Measurements from ENCODE around the gene TPT1. TPM values are rescaled to one million over a fixed set of nuclear protein-coding genes. Genes with fewer than 3 reads are reported as not detected.
"Not testable (repeated sequence)": the region's sequence is repeated elsewhere in the genome, so short reads cannot be mapped to it uniquely, and the experiment has no call there.

TPT1 gene
- polyA plus RNA-seq, 3 donors = 2,102 to 5,638 (median 2,493) TPM

DNA sequence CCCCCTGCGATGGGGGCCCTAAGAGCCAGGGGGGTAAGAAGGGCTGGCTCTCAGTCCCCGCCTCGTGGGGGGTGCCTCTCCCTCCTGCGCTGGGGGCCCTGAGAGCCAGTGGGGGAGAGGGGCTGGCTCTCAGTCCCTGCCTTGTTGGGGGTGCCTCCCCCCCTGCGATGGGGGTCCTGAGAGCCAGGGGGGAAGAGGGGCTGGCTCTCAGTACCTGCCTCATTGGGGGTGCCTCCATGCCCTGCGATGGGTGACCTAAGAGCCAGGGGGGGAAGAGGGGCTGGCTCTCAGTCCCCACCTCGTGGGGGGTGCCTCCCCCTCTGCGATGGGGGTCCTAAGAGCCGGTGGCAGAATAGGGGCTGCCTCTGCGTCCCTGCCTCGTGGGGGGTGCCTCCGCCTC lies 36.3 kb upstream of the TPT1 start:
- no CpG with 5 or more reads among the region's 12 CpGs for WGBS (ENCODE audit: insufficient coverage)
- not testable (repeated sequence) for H2AFZ ChIP-seq (ENCODE audit: insufficient read depth, low read depth, low read length, poor library complexity, severe bottlenecking); H3K79me2 ChIP-seq (ENCODE audit: insufficient read depth, low read length); H3K27ac ChIP-seq (ENCODE audit: low read depth in 1 of 2, low read length in 2 of 2); H3K4me1 Mint-ChIP-seq; H3K27ac Mint-ChIP-seq; DNase-seq; H3K9me3 ChIP-seq (replicated peaks in 1 of 2; ENCODE audit: control insufficient read depth in 1 of 2, insufficient read depth in 1 of 2, low read length in 2 of 2); H3K4me1 ChIP-seq (ENCODE audit: control insufficient read depth in 1 of 2, insufficient read depth in 2 of 2, low read length in 2 of 2); H4K20me1 ChIP-seq (ENCODE audit: insufficient read depth, low read length); H3K27me3 Mint-ChIP-seq (ENCODE audit: low read depth in 3 of 3); H3K9ac ChIP-seq (ENCODE audit: insufficient read depth, low read length, poor library complexity, severe bottlenecking); H3K4me2 ChIP-seq (replicated peaks; ENCODE audit: extremely low read depth, low read length, poor library complexity, severe bottlenecking); H3K27me3 ChIP-seq (ENCODE audit: control insufficient read depth in 2 of 2, insufficient read depth in 2 of 2, low read length in 2 of 2); H3K9me3 Mint-ChIP-seq; H3K4me3 Mint-ChIP-seq; H3K36me3 ChIP-seq (replicated peaks in 1 of 2; ENCODE audit: control insufficient read depth in 1 of 2, insufficient read depth in 2 of 2, low read length in 2 of 2); H3K4me3 ChIP-seq (replicated peaks in 1 of 3; ENCODE audit: low read depth in 2 of 3, low read length in 3 of 3); H3K36me3 Mint-ChIP-seq
- intact Hi-C loops (cut with micrococcal nuclease) = loop anchor here in 1 of 2 donors (10.0 kb wide), 1 partner anchor 333 kb away; no protein-coding TSS in a partner anchor

- H3K79me2 ChIP-seq (ENCODE audit: insufficient read depth, low read length); H3K9me3 Mint-ChIP-seq; H3K4me3 ChIP-seq (replicated peaks in 1 of 3; ENCODE audit: low read depth in 2 of 3, low read length in 3 of 3): not testable (repeated sequence)
Measured at GRCh38 chr13:45376651-45377050, 35.7 kb upstream of the TPT1 start.

GRCh38 chr13:45374917-45375316 lies 33.9 kb upstream of the TPT1 start:
- Histone ChIP-seq H2AFZ (ENCODE audit: insufficient read depth, low read depth, low read length, poor library complexity, severe bottlenecking) (no peak overlapping the region), H3K79me2 (ENCODE audit: insufficient read depth, low read length) (no peaks in the 10 kb centered on the region), H3K27ac (ENCODE audit: low read depth in 1 of 2, low read length in 2 of 2) (no peak overlapping the region), H3K4me1 (ENCODE audit: control insufficient read depth in 1 of 2, insufficient read depth in 2 of 2, low read length in 2 of 2) (peaks cover 6% of the 10 kb centered on the region in 2 donors), H3K27me3 (ENCODE audit: control insufficient read depth in 2 of 2, insufficient read depth in 2 of 2, low read length in 2 of 2) (no peaks in the 10 kb centered on the region), H3K9me3 (replicated peaks in 1 of 2; ENCODE audit: control insufficient read depth in 1 of 2, insufficient read depth in 1 of 2, low read length in 2 of 2) (no peaks in the 10 kb centered on the region), H3K4me2 (replicated peaks; ENCODE audit: extremely low read depth, low read length, poor library complexity, severe bottlenecking) (no peak overlapping the region), H3K9ac (ENCODE audit: insufficient read depth, low read length, poor library complexity, severe bottlenecking) (no peak overlapping the region), H3K4me3 (replicated peaks in 1 of 3; ENCODE audit: low read depth in 2 of 3, low read length in 3 of 3) (no peak overlapping the region), H4K20me1 (ENCODE audit: insufficient read depth, low read length) (no peaks in the 10 kb centered on the region), H3K36me3 (replicated peaks in 1 of 2; ENCODE audit: control insufficient read depth in 1 of 2, insufficient read depth in 2 of 2, low read length in 2 of 2) (no peaks in the 10 kb centered on the region)
- Mint-ChIP-seq H3K27ac (no peak overlapping the region), H3K36me3 (peaks cover 0 to 2% of the 10 kb centered on the region in 2 donors), H3K27me3 (ENCODE audit: low read depth in 3 of 3) (peaks cover 0 to 8% (median 7%) of the 10 kb centered on the region in 3 donors), H3K4me1 (peaks cover 13% of the 10 kb centered on the region), H3K9me3 (no peaks in the 10 kb centered on the region), H3K4me3 (no peak overlapping the region)
- no CpG with 5 or more reads among the region's 3 CpGs for WGBS (ENCODE audit: insufficient coverage)
- TF ChIP-seq, protein P1, sequence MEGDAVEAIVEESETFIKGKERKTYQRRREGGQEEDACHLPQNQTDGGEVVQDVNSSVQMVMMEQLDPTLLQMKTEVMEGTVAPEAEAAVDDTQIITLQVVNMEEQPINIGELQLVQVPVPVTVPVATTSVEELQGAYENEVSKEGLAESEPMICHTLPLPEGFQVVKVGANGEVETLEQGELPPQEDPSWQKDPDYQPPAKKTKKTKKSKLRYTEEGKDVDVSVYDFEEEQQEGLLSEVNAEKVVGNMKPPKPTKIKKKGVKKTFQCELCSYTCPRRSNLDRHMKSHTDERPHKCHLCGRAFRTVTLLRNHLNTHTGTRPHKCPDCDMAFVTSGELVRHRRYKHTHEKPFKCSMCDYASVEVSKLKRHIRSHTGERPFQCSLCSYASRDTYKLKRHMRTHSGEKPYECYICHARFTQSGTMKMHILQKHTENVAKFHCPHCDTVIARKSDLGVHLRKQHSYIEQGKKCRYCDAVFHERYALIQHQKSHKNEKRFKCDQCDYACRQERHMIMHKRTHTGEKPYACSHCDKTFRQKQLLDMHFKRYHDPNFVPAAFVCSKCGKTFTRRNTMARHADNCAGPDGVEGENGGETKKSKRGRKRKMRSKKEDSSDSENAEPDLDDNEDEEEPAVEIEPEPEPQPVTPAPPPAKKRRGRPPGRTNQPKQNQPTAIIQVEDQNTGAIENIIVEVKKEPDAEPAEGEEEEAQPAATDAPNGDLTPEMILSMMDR (IDR thresholded peaks at IDR 0.05) = no peak
- intact Hi-C loops (cut with micrococcal nuclease) = loop anchor here in 1 of 2 donors (5.0 to 10.0 kb wide), 2 partner anchors 38 to 330 kb away; no protein-coding TSS in a partner anchor
- DNase-seq = no peak

More at GRCh38 chr13:45376651-45377050, 35.7 kb upstream of the TPT1 start:
- not testable (repeated sequence) for H3K4me3 Mint-ChIP-seq; H3K4me1 ChIP-seq (ENCODE audit: control insufficient read depth in 1 of 2, insufficient read depth in 2 of 2, low read length in 2 of 2); H3K27ac Mint-ChIP-seq; H4K20me1 ChIP-seq (ENCODE audit: insufficient read depth, low read length); H3K9me3 ChIP-seq (replicated peaks in 1 of 2; ENCODE audit: control insufficient read depth in 1 of 2, insufficient read depth in 1 of 2, low read length in 2 of 2); H3K27ac ChIP-seq (ENCODE audit: low read depth in 1 of 2, low read length in 2 of 2); DNase-seq; H2AFZ ChIP-seq (ENCODE audit: insufficient read depth, low read depth, low read length, poor library complexity, severe bottlenecking); H3K36me3 Mint-ChIP-seq; H3K36me3 ChIP-seq (replicated peaks in 1 of 2; ENCODE audit: control insufficient read depth in 1 of 2, insufficient read depth in 2 of 2, low read length in 2 of 2); H3K27me3 Mint-ChIP-seq (ENCODE audit: low read depth in 3 of 3); H3K4me2 ChIP-seq (replicated peaks; ENCODE audit: extremely low read depth, low read length, poor library complexity, severe bottlenecking); H3K9ac ChIP-seq (ENCODE audit: insufficient read depth, low read length, poor library complexity, severe bottlenecking); H3K27me3 ChIP-seq (ENCODE audit: control insufficient read depth in 2 of 2, insufficient read depth in 2 of 2, low read length in 2 of 2); H3K4me1 Mint-ChIP-seq
- 98% methylated on average over 6 of the region's 8 CpGs for WGBS (ENCODE audit: insufficient coverage)
- intact Hi-C loops (cut with micrococcal nuclease) = loop anchor here in 1 of 2 donors (10.0 kb wide), 1 partner anchor 332 kb away; no protein-coding TSS in a partner anchor
